GM18511 (cell line): Measurements from ENCODE around the gene PCDHA8.
"Not testable (repeated sequence)": the region's sequence is repeated elsewhere in the genome, so short reads cannot be mapped to it uniquely, and the experiment has no call there.

Source experiments
- ATAC-seq: cut with Tn5 transposase; IDR thresholded peaks from one replicate; pipeline ENCODE4 v1.9.1; 2021; ENCODE audit warnings: mild to moderate bottlenecking, moderate library complexity; ENCODE audit not compliant: unreplicated experiment

The PCDHA8 gene

GRCh38 chr5:140840978-140841962 lies at the start of gene PCDHA8:
Gene PCDHA8 (plus strand): TSS chr5:140841187. CDS start chr5:140841322, 135 bp downstream.
- ATAC-seq = no peak

- ATAC-seq = no peak
These were observed 46.3 kb upstream of the PCDHA8 start, which contains the start of gene PCDHA2 for GRCh38 chr5:140794595-140795258. Gene PCDHA2 (plus strand): TSS chr5:140794852.

GRCh38 chr5:140795259-140795641 lies 45.7 kb upstream of the PCDHA8 start:
- no peak for ATAC-seq

- ATAC-seq = not testable (repeated sequence)
These were observed 44.8 kb upstream of the PCDHA8 start for GRCh38 chr5:140796072-140796717.

- no peak for ATAC-seq
These were observed 44.3 kb upstream of the PCDHA8 start for GRCh38 chr5:140796718-140797095.

- no peak for ATAC-seq
These were observed 40.0 kb upstream of the PCDHA8 start, which contains the start of gene PCDHA3 for GRCh38 chr5:140800816-140801493. Gene PCDHA3 (plus strand): TSS chr5:140801057.

- ATAC-seq = no peak
These were observed 39.5 kb upstream of the PCDHA8 start for GRCh38 chr5:140801494-140801841.

DNA sequence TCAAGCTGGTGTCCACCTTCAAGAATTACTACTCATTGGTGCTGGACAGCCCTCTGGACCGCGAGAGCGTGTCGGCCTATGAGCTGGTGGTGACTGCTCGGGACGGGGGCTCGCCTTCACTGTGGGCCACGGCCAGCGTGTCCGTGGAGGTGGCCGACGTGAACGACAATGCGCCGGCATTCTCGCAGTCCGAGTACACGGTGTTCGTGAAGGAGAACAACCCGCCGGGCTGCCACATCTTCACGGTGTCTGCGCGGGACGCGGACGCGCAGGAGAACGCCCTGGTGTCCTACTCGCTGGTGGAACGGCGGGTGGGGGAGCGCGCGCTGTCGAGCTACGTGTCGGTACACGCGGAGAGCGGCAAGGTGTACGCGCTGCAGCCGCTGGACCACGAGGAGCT lies 38.6 kb upstream of the PCDHA8 start:
- not testable (repeated sequence) for ATAC-seq

- ATAC-seq = no peak
These were observed 38.2 kb upstream of the PCDHA8 start for GRCh38 chr5:140802781-140803271.

GRCh38 chr5:140806834-140807775 lies 33.9 kb upstream of the PCDHA8 start, which contains the start of gene PCDHA4:
Gene PCDHA4 (plus strand): TSS chr5:140807068.
- ATAC-seq = no peak

DNA sequence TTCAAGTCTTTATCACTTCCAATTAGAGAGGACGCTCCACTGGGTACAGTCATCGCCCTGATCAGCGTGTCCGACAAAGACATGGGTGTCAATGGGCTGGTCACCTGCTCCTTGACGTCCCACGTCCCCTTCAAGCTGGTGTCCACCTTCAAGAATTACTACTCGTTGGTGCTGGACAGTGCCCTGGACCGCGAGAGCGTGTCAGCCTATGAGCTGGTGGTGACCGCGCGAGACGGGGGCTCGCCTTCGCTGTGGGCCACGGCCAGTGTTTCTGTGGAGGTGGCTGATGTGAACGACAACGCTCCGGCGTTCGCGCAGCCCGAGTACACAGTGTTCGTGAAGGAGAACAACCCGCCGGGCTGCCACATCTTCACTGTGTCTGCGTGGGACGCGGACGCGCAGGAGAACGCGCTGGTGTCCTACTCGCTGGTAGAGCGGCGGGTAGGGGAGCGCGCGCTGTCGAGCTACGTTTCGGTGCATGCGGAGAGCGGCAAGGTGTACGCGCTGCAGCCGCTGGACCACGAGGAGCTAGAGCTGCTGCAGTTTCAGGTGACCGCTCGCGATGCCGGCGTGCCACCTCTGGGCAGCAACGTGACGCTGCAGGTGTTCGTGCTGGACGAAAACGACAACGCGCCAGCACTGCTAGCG lies 32.6 kb upstream of the PCDHA8 start:
- not testable (repeated sequence) for ATAC-seq

- no peak for ATAC-seq
These were observed 32.1 kb upstream of the PCDHA8 start for GRCh38 chr5:140808889-140809291.

DNA sequence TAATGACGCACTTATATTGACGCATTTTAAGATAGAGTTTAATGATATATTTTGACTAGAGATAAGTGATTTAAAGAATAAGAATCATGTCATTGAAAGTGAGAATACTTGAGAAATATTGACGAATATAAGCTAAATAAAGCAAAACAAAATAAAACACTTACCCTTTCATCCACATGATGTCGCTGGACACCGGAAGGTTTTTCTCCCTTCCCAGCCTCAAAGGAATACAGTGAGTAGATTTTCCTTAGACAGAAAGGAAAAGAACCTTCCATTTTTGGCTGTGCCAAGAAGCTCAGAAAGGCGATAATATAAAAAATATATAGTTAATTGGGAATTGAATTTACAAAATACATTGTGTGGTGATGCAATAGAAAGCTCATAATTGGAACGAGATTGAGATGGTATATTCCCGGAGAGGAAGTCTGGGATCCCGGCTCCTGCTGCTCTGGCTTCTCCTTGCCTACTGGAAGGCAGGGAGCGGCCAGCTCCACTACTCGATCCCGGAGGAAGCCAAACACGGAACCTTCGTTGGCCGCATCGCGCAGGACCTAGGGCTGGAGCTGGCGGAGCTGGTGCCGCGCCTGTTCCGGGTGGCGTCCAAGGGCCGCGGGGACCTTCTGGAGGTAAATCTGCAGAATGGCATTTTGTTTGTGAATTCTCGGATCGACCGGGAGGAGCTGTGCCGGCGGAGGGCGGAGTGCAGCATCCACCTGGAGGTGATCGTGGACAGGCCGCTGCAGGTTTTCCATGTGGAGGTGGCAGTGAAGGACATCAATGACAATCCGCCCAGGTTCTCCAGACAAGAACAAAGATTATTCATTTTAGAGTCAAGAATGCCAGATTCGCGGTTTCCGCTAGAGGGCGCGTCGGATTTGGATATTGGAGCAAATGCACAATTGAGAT lies 19.4 kb upstream of the PCDHA8 start, which contains the start of gene PCDHA5:
PCDHA5 (plus strand) TSS at position 239 of the 906 bp plus-strand sequence.
- ATAC-seq = no peak

DNA sequence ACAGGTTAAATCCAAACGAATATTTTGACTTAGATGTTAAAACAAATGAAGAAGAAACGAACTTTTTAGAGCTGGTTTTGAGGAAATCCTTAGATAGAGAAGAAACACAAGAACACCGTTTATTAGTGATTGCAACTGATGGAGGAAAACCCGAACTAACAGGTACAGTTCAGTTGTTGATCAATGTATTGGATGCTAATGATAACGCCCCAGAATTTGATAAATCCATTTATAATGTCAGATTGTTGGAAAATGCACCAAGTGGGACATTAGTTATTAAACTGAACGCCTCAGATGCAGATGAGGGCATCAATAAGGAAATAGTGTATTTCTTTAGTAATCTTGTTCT lies 18.7 kb upstream of the PCDHA8 start:
- ATAC-seq = no peak

DNA sequence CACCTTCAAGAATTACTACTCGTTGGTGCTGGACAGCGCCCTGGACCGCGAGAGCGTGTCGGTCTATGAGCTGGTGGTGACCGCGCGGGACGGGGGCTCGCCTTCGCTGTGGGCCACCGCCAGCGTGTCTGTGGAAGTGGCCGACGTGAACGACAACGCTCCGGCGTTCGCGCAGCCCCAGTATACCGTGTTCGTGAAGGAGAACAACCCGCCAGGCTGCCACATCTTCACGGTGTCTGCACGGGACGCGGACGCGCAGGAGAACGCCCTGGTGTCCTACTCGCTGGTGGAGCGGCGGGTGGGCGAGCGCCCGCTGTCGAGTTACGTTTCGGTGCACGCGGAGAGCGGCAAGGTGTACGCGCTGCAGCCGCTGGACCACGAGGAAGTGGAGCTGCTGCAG lies 18.0 kb upstream of the PCDHA8 start:
- not testable (repeated sequence) for ATAC-seq

DNA sequence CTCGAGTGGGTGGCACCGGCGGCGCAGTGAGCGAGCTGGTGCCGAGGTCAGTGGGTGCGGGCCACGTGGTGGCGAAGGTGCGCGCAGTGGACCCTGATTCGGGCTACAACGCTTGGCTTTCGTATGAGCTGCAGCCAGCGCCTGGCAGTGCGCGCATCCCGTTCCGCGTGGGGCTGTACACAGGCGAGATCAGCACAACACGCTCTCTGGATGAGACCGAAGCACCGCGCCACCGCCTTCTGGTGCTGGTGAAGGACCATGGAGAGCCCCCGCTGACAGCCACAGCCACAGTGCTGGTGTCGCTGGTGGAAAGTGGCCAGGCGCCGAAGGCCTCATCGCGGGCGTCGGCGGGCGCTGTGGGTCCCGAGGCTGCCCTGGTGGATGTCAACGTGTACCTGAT lies 17.5 kb upstream of the PCDHA8 start:
- ATAC-seq = no peak

DNA sequence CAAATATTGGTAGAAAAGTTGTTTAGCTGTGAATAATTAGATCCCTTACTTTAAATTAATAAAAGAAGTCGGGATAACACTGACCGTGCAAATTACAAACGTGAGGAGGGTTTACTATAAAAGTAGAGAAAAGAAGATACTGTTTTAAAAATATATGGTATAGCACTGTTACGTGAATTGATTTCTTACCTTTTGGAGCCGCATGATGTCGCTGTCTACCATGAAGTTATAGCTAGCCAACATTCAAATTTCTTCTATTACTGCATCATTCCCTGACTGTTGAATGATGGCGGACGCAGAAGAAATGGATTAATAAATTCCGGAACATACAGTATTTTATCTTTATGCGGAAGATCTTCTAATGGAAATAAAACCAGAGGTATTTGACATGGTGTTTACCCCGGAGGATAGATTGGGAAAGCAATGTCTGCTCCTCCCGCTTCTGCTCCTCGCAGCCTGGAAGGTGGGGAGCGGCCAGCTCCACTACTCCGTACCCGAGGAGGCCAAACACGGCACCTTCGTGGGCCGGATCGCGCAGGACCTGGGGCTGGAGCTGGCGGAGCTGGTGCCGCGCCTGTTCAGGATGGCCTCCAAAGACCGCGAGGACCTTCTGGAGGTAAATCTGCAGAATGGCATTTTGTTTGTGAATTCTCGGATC lies 13.2 kb upstream of the PCDHA8 start, which contains the start of gene PCDHA6:
PCDHA6 (plus strand) TSS at position 257 of the 658 bp plus-strand sequence; CDS start at position 389, 132 bp downstream.
- ATAC-seq = no peak
